NCI-H524 treated with DMSO at 0.1 percent for 48 hours (cell line): Measurements from ENCODE around the gene SORCS3.
"Not testable (repeated sequence)": the region's sequence is repeated elsewhere in the genome, so short reads cannot be mapped to it uniquely, and the experiment has no call there.

Experiments
- DNase-seq: peaks from one replicate; lab custom pipeline; 2025; lab: John Stamatoyannopoulos, UW

SORCS3 gene

DNA sequence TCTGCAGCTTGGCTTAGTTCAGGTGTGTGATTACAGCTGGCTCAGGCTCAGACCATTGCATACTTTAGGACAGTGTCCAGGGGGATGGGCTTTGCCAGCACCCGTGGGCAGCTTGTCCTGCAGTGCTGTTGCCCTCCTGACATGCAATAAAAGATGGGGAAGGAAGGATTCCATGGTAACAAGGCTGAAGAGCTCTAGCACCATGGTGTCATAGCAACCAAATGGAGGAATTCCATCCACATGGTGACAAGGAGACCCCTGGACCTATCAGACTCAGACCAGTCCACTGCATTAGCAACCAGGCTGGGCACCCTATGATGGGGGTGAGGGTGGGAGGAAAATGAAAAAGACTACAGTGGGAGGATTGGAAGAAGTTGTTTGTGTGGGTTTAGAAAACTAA lies 49.9 kb downstream of the SORCS3 start:
- DNase-seq = no peak

DNA sequence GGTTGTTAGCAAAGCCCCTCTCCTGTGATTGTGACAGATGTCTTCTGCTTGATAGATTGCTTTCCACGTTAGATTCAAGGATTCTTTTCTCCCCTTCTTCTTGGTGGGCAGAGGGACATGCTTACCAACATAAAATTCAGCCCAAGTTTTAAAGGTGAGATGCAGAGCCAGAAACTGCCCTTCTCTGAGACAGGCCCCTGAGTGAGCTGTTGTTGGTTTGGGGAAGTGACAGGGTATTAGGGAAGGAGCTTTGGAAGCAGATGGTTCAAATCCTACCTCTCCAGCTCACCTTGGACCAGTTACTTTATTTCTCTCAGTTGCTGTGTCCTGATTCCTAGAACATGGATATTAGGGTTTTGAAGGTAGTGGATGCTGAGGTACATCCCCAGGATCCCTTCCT lies 53.0 kb downstream of the SORCS3 start:
- no peak for DNase-seq

- not testable (repeated sequence) for DNase-seq
These were observed 62.2 kb downstream of the SORCS3 start for GRCh38 chr10:104703262-104703661.

GRCh38 chr10:104706886-104707285 lies 65.8 kb downstream of the SORCS3 start:
- no peak for DNase-seq

DNA sequence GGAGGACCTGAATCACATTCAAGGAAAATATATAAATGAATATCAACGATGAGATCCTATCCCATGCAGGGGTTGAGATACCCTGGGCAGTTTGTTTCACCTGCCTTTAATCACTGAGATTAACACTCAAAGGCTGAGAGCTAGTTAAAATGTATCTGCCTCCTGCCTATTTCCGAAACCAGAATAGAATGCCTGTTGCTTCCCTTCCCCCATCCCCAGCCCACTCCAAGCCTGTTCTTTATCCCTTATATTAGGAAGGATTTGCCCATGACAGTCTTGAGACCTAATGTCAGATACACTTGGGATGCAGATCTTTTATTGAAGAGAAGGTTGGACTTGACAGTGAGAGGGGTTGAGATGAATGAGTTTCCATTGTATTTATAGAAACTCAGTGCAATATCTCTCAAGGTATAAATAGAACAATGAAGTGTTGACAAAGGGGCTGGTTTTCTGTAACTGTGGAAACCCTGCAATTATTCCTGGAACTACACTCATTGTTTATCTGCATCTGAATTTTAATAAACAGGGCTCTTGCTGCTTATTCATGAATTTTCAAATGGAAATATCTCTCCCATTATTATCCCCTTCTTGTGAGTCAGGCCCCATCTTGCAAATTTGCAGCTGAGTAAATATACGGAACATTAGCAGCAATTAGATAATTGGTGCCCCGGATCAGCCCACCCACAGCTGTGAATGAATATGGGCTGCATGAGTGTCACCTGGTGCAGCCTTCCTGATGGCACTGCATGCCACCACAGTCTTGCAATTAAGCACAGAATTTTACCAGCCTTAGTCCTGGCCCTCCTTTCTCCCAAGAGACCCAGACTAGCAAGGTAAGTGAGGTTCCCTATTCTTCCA lies 66.7 kb downstream of the SORCS3 start:
- DNase-seq = no peak

DNA sequence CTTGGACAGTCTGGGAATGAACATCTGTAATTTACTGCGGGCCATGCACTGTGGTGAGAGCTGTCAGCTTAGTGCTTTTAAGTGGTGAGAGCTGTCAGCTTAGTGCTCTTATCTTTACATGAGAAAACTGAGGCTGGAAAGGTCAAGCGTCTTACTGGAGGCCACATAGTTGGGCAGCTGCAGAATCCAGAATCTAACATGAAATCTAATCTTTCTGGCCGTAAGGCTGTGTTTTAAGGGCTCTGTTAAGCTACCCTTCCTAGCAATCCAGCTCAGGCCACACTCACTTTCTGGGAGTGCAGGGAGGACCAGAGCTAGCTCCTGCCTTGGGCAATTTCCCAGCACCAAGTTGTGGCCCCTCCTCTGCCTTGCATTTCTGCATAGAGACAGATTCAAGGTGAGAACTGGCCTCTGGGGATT lies 70.2 kb downstream of the SORCS3 start:
- no peak for DNase-seq

DNA sequence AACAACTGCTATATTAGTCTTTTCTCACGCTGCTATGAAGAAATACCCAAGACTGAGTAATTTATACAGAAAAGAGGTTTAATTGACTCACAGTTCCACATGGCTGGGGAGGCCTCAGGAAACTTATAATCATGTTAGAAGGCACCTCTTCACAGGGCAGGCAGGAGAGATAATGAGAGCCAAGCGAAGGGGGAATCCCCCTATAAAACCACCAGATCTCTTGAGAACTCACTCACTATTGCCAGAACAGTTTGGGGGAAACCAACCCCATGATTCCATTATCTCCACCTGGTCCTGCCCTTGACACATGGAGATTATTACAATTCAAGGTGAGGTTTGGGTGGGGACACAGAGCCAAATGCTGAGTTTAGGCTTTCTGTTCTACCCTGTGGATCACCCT lies 89.5 kb downstream of the SORCS3 start:
- DNase-seq = not testable (repeated sequence)

DNA sequence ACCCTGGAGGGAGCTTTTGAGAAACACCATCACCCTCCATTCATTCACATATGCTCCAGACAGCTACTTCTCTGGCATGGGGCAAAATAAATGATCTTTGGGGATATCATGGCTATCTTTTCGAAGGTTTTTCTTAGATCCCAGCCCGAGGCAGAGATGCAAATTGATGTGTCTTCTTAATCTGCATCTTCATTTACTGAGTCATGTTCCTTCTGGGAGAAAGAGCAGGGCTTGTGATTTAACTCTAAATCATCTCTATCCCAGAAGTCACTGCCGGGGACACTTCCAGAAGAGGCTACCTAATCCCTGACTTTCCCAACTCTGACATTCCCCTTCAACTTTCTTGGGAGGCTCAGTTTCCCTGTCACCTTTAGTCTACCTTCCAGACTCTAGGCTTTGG lies 90.1 kb downstream of the SORCS3 start:
- DNase-seq = no peak

DNA sequence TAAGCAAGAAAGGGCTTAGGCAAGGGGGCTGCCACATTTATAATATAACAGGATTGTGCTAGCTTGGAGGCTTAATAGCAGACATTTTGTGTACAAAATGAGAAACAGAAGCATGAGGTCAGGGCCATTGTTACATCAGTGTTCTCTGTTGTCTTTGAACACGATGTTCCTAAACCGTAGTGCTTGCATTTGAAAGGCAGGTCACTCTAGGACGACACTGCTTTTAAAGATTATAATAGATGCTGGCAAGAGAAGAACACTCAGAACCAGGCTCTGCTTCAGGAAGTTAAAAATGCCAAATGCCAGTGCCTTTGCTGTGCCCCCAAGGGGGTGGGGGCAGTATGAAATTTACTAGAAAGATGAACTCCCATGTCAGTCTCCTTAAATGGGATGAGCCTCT lies 91.1 kb downstream of the SORCS3 start:
- no peak for DNase-seq

GRCh38 chr10:104734433-104734832 lies 93.3 kb downstream of the SORCS3 start:
- DNase-seq = no peak

GRCh38 chr10:104735036-104735756 lies 94.1 kb downstream of the SORCS3 start:
- no peak for DNase-seq

- DNase-seq = no peak
These were observed 94.8 kb downstream of the SORCS3 start for GRCh38 chr10:104735757-104736391.

- DNase-seq = no peak
These were observed 100.0 kb downstream of the SORCS3 start for GRCh38 chr10:104741127-104741526.

- no peak for DNase-seq
These were observed 103.0 kb downstream of the SORCS3 start for GRCh38 chr10:104744052-104744451.

- no peak for DNase-seq
These were observed 109.2 kb downstream of the SORCS3 start for GRCh38 chr10:104750291-104750690.

DNA sequence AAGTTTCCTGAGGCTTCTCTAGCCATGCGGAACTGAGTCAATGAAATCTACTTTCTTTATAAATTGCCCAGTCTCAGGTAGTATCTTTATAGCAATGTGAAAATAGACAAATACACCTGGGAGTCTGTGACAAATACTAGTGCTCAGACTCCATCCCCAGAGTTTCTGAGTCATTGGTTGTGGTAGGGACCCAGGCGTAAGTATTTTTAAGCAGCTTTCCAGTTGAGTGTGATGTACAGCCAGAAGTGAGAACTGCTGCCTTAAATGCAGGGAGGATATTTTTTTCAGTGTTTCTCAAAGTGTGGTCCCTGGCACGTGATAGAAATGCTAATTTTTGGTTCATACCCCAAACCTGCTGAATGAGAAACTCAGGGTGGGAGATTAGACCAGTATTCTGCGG lies 121.7 kb downstream of the SORCS3 start:
- DNase-seq = no peak

GRCh38 chr10:104766341-104766740 lies 125.3 kb downstream of the SORCS3 start:
- no peak for DNase-seq

DNA sequence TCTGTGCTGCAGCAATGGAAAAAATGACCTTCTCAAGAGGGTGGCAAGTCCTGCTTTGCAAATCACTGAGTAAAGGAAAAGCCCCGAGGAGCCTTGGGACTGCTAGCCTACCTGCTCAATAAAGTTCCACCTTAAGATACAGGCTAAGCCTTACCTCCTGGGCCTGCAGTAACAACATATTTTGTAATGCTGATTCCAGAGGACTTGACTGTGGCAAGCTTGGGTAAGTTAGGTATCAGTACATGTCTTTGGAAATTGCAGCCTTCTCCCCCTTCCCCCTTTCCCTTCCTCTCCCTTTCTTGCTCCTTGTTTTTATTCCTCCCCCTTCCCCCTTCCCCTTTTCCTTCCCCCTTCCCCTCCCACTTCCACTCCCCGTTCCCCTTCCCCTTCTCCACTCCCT lies 126.2 kb downstream of the SORCS3 start:
- DNase-seq = no peak

DNA sequence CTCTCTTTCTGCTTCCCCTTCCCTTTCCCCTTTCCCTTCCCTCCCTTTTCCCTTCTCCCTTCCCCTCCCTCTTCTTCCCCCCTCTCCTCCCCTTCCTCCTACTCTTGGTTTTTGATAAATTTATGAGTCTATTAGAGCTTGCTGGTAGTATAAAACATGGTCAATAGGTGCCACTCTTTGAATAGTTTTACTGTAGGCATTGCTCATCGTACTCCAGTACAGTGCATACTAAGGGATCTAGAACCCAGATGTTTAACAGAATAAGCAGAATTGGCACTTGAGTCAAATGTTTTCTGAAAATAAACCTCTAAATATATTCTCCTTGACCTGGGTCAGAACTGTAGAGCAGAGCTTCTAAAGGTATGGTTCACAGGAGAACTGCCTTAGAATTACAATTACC lies 126.7 kb downstream of the SORCS3 start:
- DNase-seq = no peak

GRCh38 chr10:104773105-104773504 lies 132.0 kb downstream of the SORCS3 start:
- no peak for DNase-seq

DNA sequence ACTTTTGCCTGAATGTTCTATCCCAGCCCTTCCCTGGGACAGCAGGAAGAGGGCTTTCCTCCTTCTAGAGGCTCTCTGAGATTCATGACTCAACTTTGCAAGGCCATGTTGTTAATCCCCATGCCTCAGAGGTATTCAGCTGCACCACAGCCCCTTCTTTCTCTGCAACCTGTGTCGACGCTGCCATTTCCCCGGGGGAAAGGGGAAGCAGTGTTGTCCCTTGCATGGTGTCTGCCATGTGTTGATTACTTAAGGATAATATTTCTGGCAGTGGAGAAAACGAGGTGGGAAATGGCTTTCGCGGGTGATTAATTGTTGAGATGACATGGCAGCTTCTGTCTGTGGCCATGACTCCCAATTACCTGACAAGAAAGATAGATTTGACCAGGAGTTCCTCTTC lies 133.1 kb downstream of the SORCS3 start:
- DNase-seq = no peak

- no peak for DNase-seq
These were observed 136.2 kb downstream of the SORCS3 start for GRCh38 chr10:104777086-104777799.
